HL-60 (cell line): ENCODE data around the gene ZSWIM2.

Experiments used
- DNase-seq, 2 experiments: peaks; one replicate each; pipeline ENCODE4 v3.0.0-alpha.2; 2010 to 2020; ENCODE audit warnings: low read depth in 1 of 2, low spot score in 1 of 2
- H3K27ac ChIP-seq: fragments of 250-450 bp; sonication (Bioruptor Pico); replicated peaks from 2 replicates; pipeline ENCODE4 v1.5.1; 2020; ENCODE audit warnings: mild to moderate bottlenecking, moderate library complexity
- H3K27me3 ChIP-seq: fragments of 250-450 bp; sonication (Bioruptor Pico); 2 replicates; pipeline ENCODE4 v1.5.1; 2021; ENCODE audit warnings: mild to moderate bottlenecking, moderate library complexity; ENCODE audit not compliant: insufficient read depth, poor library complexity, severe bottlenecking
- H3K4me3 ChIP-seq: replicated peaks from 2 replicates; pipeline ENCODE4 v1.5.1; 2011; ENCODE audit warnings: mild to moderate bottlenecking, control low read depth, low read length; ENCODE audit not compliant: insufficient read depth
- CTCF ChIP-seq: IDR thresholded peaks from one replicate; pipeline ENCODE4 v1.5.1; 2011; ENCODE audit warnings: low read length, control low read depth, inconsistent platforms; ENCODE audit not compliant: insufficient read depth
- GABPA ChIP-seq: IDR thresholded peaks from 2 replicates; pipeline ENCODE4 v1.6.1; 2012; ENCODE audit warnings: low read depth
- POLR2AphosphoS5 ChIP-seq: IDR thresholded peaks from 2 replicates; pipeline ENCODE4 v1.6.1; 2012; ENCODE audit warnings: low read depth
- SPI1 ChIP-seq: IDR thresholded peaks from 2 replicates; pipeline ENCODE4 v1.6.1; 2012; ENCODE audit warnings: low read depth, mild to moderate bottlenecking, borderline replicate concordance
- TF ChIP-seq, protein P1 (sequence below): IDR thresholded peaks from 2 replicates; pipeline ENCODE4 v1.6.1; 2012; ENCODE audit warnings: low read depth; ENCODE audit not compliant: insufficient replicate concordance

Gene ZSWIM2

DNA sequence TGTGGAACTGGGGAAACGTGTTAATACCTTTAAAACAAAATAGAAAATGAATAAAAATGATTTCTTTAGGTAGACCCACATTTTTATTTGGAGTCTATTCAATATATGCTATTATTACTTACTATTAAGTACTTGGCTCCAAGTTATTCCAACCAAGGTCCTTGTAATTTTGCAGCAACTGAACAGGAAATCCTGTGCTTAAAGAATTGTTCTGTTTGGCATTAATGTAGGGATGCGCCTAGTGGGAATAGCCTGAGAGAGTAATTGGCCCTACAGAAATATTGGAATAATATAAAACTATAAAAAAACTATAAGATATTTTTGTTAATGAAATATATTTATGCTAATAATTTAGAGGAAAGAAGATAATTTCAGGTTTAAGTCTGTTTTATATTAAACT, 22.9 kb upstream of the ZSWIM2 start:
- no peak overlapping the region for H3K4me3 ChIP-seq
- H3K27me3 ChIP-seq: no peaks in the 10 kb centered on the region
- H3K27ac ChIP-seq: no peak overlapping the region
- DNase-seq: no peak
- TF ChIP-seq, protein P1, sequence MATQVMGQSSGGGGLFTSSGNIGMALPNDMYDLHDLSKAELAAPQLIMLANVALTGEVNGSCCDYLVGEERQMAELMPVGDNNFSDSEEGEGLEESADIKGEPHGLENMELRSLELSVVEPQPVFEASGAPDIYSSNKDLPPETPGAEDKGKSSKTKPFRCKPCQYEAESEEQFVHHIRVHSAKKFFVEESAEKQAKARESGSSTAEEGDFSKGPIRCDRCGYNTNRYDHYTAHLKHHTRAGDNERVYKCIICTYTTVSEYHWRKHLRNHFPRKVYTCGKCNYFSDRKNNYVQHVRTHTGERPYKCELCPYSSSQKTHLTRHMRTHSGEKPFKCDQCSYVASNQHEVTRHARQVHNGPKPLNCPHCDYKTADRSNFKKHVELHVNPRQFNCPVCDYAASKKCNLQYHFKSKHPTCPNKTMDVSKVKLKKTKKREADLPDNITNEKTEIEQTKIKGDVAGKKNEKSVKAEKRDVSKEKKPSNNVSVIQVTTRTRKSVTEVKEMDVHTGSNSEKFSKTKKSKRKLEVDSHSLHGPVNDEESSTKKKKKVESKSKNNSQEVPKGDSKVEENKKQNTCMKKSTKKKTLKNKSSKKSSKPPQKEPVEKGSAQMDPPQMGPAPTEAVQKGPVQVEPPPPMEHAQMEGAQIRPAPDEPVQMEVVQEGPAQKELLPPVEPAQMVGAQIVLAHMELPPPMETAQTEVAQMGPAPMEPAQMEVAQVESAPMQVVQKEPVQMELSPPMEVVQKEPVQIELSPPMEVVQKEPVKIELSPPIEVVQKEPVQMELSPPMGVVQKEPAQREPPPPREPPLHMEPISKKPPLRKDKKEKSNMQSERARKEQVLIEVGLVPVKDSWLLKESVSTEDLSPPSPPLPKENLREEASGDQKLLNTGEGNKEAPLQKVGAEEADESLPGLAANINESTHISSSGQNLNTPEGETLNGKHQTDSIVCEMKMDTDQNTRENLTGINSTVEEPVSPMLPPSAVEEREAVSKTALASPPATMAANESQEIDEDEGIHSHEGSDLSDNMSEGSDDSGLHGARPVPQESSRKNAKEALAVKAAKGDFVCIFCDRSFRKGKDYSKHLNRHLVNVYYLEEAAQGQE: no peak
- no peak for TF ChIP-seq CTCF
- TF ChIP-seq POLR2AphosphoS5: no peak
- TF ChIP-seq SPI1: no peak

GRCh38 chr2:186868344-186868743, 19.4 kb upstream of the ZSWIM2 start:
- DNase-seq: no peak
- Histone ChIP-seq H3K27me3 (no peaks in the 10 kb centered on the region), H3K4me3 (no peak overlapping the region), H3K27ac (no peak overlapping the region)
- TF ChIP-seq CTCF (no peak), GABPA (no peak), SPI1 (no peak), POLR2AphosphoS5 (no peak)
- TF ChIP-seq, protein P1: no peak

DNA sequence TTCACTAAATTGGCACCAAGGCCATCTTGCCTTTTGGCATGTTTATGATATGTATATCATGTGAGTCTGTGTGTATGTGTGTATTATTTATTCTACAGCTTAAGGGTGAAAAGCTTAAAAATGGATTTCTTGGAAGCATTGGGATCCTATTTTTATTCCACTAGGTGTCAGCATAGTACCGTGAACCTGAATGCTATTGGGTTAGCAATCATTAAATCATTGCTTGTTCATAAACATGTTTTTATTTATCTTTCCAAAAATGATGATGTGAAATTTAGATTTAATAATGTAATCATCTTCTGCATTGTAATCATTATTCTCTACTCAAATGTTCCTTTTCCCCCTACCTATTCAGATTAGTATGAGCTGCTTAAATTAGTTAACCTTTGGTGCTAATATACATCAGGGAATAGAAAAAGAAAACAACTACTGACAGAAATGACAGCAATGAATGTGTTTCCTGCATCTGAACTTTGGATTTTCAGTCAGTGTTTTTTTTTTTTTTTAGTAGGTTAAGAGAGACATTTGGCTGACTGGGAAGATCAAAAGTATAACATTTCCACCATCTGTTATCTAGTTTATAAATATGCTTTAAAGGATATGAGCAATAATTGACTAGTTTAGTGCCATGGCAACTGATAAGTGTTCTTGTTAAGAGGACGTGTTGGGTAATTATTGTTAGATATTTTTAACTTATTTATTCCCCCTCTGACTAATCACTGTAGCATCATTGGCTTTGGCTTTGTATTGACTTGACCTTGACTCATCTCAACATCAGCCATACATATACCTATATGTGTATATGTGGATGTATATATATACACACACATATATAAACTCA, 14.1 kb upstream of the ZSWIM2 start:
- Histone ChIP-seq H3K27me3 (no peaks in the 10 kb centered on the region), H3K27ac (no peak overlapping the region), H3K4me3 (no peak overlapping the region)
- DNase-seq: no peak
- no peak for TF ChIP-seq POLR2AphosphoS5

- no peak overlapping the region for H3K27ac ChIP-seq
- no peak overlapping the region for H3K4me3 ChIP-seq
- no peak for DNase-seq
- no peaks in the 10 kb centered on the region for H3K27me3 ChIP-seq
- TF ChIP-seq CTCF: no peak
- TF ChIP-seq, protein P1: no peak
- no peak for TF ChIP-seq GABPA
- no peak for TF ChIP-seq POLR2AphosphoS5
- no peak for TF ChIP-seq SPI1
These were observed 6.2 kb upstream of the ZSWIM2 start for GRCh38 chr2:186855216-186855615.
